Peyer's patch (tissue), 4 donors: ENCODE measurements around the gene RNF112.

ENCODE experiments used
- POLR2A ChIP-seq, 2 donors: fragments of 450-650 bp; IDR thresholded peaks; one replicate each; pipeline ENCODE4 v1.5.1; 2017; ENCODE audit warnings: antibody characterized with exemption in 2 of 2, mild to moderate bottlenecking in 2 of 2, moderate library complexity in 2 of 2
- TF ChIP-seq, protein P1 (sequence below), 6 experiments: fragments of 450-650 bp in 4 of 6; fragments of 200-600 bp in 2 of 6; sonication (generic) in 1 of 6; IDR thresholded peaks; one replicate each; pipeline ENCODE4 v1.5.1; 2017 to 2019; ENCODE audit warnings: antibody characterized with exemption in 6 of 6, mild to moderate bottlenecking in 3 of 6, moderate library complexity in 1 of 6

DNA sequence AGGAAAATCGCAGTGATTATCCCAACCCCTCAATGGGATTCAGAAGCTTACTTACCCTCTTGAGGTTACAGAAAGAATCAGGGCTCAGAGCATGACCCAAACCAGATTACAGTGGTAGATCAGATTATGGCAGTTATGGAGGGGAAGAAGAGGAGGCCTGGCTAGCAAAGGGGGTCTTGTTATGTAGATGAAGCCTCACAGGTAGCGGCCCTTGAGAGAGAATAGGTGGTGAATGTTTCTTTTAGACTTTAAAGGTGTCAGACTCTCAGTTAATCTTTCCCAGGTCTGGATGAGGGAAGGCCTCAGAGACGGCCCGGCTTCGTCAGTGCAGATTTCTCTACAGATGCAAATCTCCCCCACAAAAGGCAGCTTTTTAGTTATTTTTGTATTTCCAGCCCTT lies 15.6 kb downstream of the RNF112 start:
- TF ChIP-seq POLR2A (IDR thresholded peaks at IDR 0.05) = no peak
- TF ChIP-seq, protein P1, sequence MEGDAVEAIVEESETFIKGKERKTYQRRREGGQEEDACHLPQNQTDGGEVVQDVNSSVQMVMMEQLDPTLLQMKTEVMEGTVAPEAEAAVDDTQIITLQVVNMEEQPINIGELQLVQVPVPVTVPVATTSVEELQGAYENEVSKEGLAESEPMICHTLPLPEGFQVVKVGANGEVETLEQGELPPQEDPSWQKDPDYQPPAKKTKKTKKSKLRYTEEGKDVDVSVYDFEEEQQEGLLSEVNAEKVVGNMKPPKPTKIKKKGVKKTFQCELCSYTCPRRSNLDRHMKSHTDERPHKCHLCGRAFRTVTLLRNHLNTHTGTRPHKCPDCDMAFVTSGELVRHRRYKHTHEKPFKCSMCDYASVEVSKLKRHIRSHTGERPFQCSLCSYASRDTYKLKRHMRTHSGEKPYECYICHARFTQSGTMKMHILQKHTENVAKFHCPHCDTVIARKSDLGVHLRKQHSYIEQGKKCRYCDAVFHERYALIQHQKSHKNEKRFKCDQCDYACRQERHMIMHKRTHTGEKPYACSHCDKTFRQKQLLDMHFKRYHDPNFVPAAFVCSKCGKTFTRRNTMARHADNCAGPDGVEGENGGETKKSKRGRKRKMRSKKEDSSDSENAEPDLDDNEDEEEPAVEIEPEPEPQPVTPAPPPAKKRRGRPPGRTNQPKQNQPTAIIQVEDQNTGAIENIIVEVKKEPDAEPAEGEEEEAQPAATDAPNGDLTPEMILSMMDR (IDR thresholded peaks at IDR 0.05) = no peak
